Retinal pigment epithelial cell (primary cell): ENCODE results near the gene ACTG1.

ENCODE experiments used
- DNase-seq: peaks from one replicate; pipeline ENCODE4 v3.0.0-alpha.2; 2010; ENCODE audit warnings: low read depth
- H3K4me3 ChIP-seq: 2 replicates; pipeline ENCODE4 v1.5.1; 2011; ENCODE audit warnings: mild to moderate bottlenecking, low read length, control low read depth, moderate library complexity
- CTCF ChIP-seq: conservative IDR thresholded peaks from 2 replicates; pipeline ENCODE4 v1.5.1; 2011; ENCODE audit warnings: low read depth, low read length, control low read depth, inconsistent platforms

Gene ACTG1

GRCh38 chr17:81544281-81544974 lies 31.8 kb upstream of the ACTG1 start:
- no peak for DNase-seq
- TF ChIP-seq CTCF: no peak
- no peak overlapping the region for H3K4me3 ChIP-seq

GRCh38 chr17:81543756-81544155 lies 31.2 kb upstream of the ACTG1 start:
- TF ChIP-seq CTCF: no peak
- DNase-seq: no peak
- no peak overlapping the region for H3K4me3 ChIP-seq

GRCh38 chr17:81543339-81543675 lies 30.7 kb upstream of the ACTG1 start:
- DNase-seq: no peak
- no peak overlapping the region for H3K4me3 ChIP-seq
- TF ChIP-seq CTCF: no peak

- no peak for DNase-seq
- H3K4me3 ChIP-seq: no peak overlapping the region
- TF ChIP-seq CTCF: no peak
Observed at GRCh38 chr17:81542431-81543338, 30.1 kb upstream of the ACTG1 start.

- no peak for DNase-seq
- H3K4me3 ChIP-seq: no peak overlapping the region
- no peak for TF ChIP-seq CTCF
Observed at GRCh38 chr17:81541123-81541522, 28.5 kb upstream of the ACTG1 start.

GRCh38 chr17:81540676-81541027 lies 28.1 kb upstream of the ACTG1 start:
- no peak for DNase-seq
- H3K4me3 ChIP-seq: no peak overlapping the region
- no peak for TF ChIP-seq CTCF
